GM12878 (cell line): ENCODE data around the gene NFIX. TPM values are rescaled to one million over a fixed set of nuclear protein-coding genes. Genes with fewer than 3 reads are reported as not detected.

Experiments
- ATAC-seq: fragments of 200-7000 bp; cut with Tn5 transposase; 3 replicates; pipeline ENCODE4 v1.9.1; 2020; ENCODE audit warnings: mild to moderate bottlenecking, moderate library complexity
- BruUV-seq: library from RNA; stranded (reverse); fragments of 400-500 nt; replicated peaks from 2 replicates; lab custom pipeline; 2021; lab: Mats Ljungman, UMichigan
- CTCF ChIA-PET: fragments of 300-600 bp; sonication (Branson Sonifier 250); formaldehyde crosslinking; extraction: SDS; loops from one replicate; lab custom pipeline; 2021; ENCODE audit warnings: inconsistent platforms; lab: Yijun Ruan, JAX
- POLR2A ChIA-PET: fragments of 350-600 bp; formaldehyde crosslinking; extraction: SDS; loops from one replicate; lab custom pipeline; 2021; ENCODE audit warnings: inconsistent platforms; lab: Charles Lee
- RAD21 ChIA-PET: fragments of 300-600 bp; sonication (Branson Sonifier 250); formaldehyde crosslinking; loops from one replicate; lab custom pipeline; 2023; ENCODE audit warnings: antibody characterized with exemption; ENCODE audit not compliant: unreplicated experiment; lab: Charles Lee
- SMC1A ChIA-PET: fragments of 300-600 bp; sonication (Branson Sonifier 250); formaldehyde crosslinking; loops from one replicate; lab custom pipeline; 2023; ENCODE audit not compliant: unreplicated experiment, uncharacterized antibody; lab: Charles Lee
- DNase-seq: peaks from one replicate; pipeline ENCODE4 v3.0.0-alpha.2; 2011; ENCODE audit warnings: low read depth, low spot score
- FAIRE-seq: peaks from 3 replicates; lab custom pipeline; 2011; peaks lifted over from hg19 to GRCh38; lab: Jason Lieb, UNC
- H2AFZ ChIP-seq: 2 replicates; pipeline ENCODE4 v1.6.0; 2011; ENCODE audit warnings: low read depth, low read length, control low read depth; ENCODE audit not compliant: control insufficient read depth
- H3K27ac ChIP-seq: 2 replicates; pipeline ENCODE4 v1.5.1; 2011; ENCODE audit warnings: control low read depth; ENCODE audit not compliant: control insufficient read depth, insufficient read depth
- H3K27me3 ChIP-seq, 2 experiments: replicated peaks in 1 of 2; 2 replicates each; pipeline versions ENCODE4 v1.6.0 to v1.6.1; 2011; ENCODE audit warnings: low read length in 1 of 2; ENCODE audit not compliant: control insufficient read depth in 2 of 2, insufficient read depth in 2 of 2
- H3K36me3 ChIP-seq, 2 experiments: 2 replicates each; pipeline ENCODE4 v1.5.1; 2011; ENCODE audit warnings: low read length in 1 of 2; ENCODE audit not compliant: control insufficient read depth in 2 of 2, insufficient read depth in 2 of 2
- H3K4me1 ChIP-seq: 2 replicates; pipeline ENCODE4 v1.6.1; 2011; ENCODE audit warnings: mild to moderate bottlenecking, low read length, moderate library complexity, mixed read lengths; ENCODE audit not compliant: control insufficient read depth, insufficient read depth
- H3K4me2 ChIP-seq: 2 replicates; pipeline ENCODE4 v1.6.0; 2011; ENCODE audit warnings: control low read depth; ENCODE audit not compliant: control insufficient read depth, insufficient read depth
- H3K4me3 ChIP-seq: fragments of 200-600 bp; sonication (generic); 2 replicates; pipeline ENCODE4 v1.5.1; 2016
- H3K79me2 ChIP-seq: 2 replicates; pipeline ENCODE4 v1.6.0; 2011; ENCODE audit warnings: low read length; ENCODE audit not compliant: control insufficient read depth, insufficient read depth
- H3K9ac ChIP-seq: 2 replicates; pipeline ENCODE4 v1.8.0; 2011; ENCODE audit warnings: low read length, control low read depth, mixed read lengths; ENCODE audit not compliant: control insufficient read depth, insufficient read depth
- H3K9me3 ChIP-seq: replicated peaks from 3 replicates; pipeline ENCODE4 v1.5.1; 2011; ENCODE audit warnings: mild to moderate bottlenecking, low read length; ENCODE audit not compliant: control insufficient read depth, insufficient read depth
- H4K20me1 ChIP-seq: 2 replicates; pipeline ENCODE4 v1.6.0; 2011; ENCODE audit not compliant: control insufficient read depth, insufficient read depth
- ASH2L ChIP-seq: fragments of 300-600, 200-600 bp; sonication (generic); IDR thresholded peaks from 2 replicates; pipeline ENCODE4 v1.6.1; 2017; ENCODE audit warnings: low read depth, mild to moderate bottlenecking, borderline replicate concordance
- ATF7 ChIP-seq: fragments of 450-650 bp; IDR thresholded peaks from 2 replicates; pipeline ENCODE4 v1.6.1; 2016; ENCODE audit warnings: low read depth, mild to moderate bottlenecking
- NR2F1 ChIP-seq: fragments of 450-650 bp; conservative IDR thresholded peaks from 2 replicates; pipeline ENCODE4 v1.6.1; 2017; ENCODE audit warnings: mild to moderate bottlenecking
- RB1 ChIP-seq: fragments of 450-650 bp; formaldehyde crosslinking; IDR thresholded peaks from 2 replicates; pipeline ENCODE4 v1.6.1; 2017; ENCODE audit warnings: mild to moderate bottlenecking, borderline replicate concordance
- SIX5 ChIP-seq: IDR thresholded peaks from 2 replicates; pipeline ENCODE4 v1.6.1; 2011; ENCODE audit warnings: mild to moderate bottlenecking, low read depth, low read length, moderate library complexity; ENCODE audit not compliant: severe bottlenecking
- YBX1 ChIP-seq: fragments of 450-650 bp; IDR thresholded peaks from 2 replicates; pipeline ENCODE4 v1.6.1; 2016; ENCODE audit warnings: antibody characterized with exemption
- WGBS: methylation state at CpG from one replicate; pipeline ENCODE4 v1.1.6; 2016; ENCODE audit warnings: low lambda C conversion rate; ENCODE audit not compliant: insufficient replicate concordance, insufficient coverage; ENCODE audit errors: missing lambda C conversion rate; 5-methylcytosine and 5-hydroxymethylcytosine counted together
- in situ Hi-C: fragments of 300-500 bp; cut with MboI; formaldehyde crosslinking; loops from 9 replicates; pipeline ENCODE4 v1.14.3; 2018; ENCODE audit warnings: mixed read lengths
- intact Hi-C: fragments of 100-400 bp; cut with micrococcal nuclease; formaldehyde crosslinking; loops from one replicate; pipeline ENCODE4 v1.14.2; 2022; ENCODE audit not compliant: unreplicated experiment
- polyA plus RNA-seq, 11 experiments: library from polyadenylated mRNA; depleted of rRNA in 4 of 11; unstranded in 6 of 11; stranded (reverse) in 5 of 11; fragments of >200 nt; fragmentation: Nextera tagmentation in 4 of 11; fragmentation: Illumina TruSeq in 1 of 11; extraction: Ambion mirVana in 4 of 11; extraction: Trizol in 1 of 11; gene quantifications; 1 replicate in 1 of 11; 2 replicates in 10 of 11; pipeline versions ENCODE4 v1.2.1 to v1.2.3, GENCODE V29; 2011 to 2016; ENCODE audit warnings: inconsistent platforms in 2 of 11, missing spikeins in 2 of 11, low read depth in 1 of 11
- total RNA-seq, 4 experiments: library from RNA; depleted of rRNA in 3 of 4; stranded (reverse); fragments of >200 nt in 3 of 4; fragmentation: Illumina TruSeq in 1 of 4; extraction: Trizol in 1 of 4; gene quantifications; 2 replicates each; pipeline versions ENCODE4 v1.2.1 to v1.2.3, GENCODE V29; 2013 to 2021
- TF ChIP-seq, protein P1 (sequence below): fragments of 450-650 bp; conservative IDR thresholded peaks from 2 replicates; pipeline ENCODE4 v1.6.1; 2017; ENCODE audit warnings: mild to moderate bottlenecking, moderate library complexity
- TF ChIP-seq, protein P2 (sequence below): fragments of 450-650 bp; IDR thresholded peaks from 2 replicates; pipeline ENCODE4 v1.6.1; 2016; ENCODE audit warnings: mild to moderate bottlenecking

NFIX gene
- total and polyA plus RNA-seq, 10 of the 15 experiments (the other 5 are each of a cell fraction or from before 2014, with no cell fraction given), result 0.02 to 2.2 (median 0.28) TPM

DNA sequence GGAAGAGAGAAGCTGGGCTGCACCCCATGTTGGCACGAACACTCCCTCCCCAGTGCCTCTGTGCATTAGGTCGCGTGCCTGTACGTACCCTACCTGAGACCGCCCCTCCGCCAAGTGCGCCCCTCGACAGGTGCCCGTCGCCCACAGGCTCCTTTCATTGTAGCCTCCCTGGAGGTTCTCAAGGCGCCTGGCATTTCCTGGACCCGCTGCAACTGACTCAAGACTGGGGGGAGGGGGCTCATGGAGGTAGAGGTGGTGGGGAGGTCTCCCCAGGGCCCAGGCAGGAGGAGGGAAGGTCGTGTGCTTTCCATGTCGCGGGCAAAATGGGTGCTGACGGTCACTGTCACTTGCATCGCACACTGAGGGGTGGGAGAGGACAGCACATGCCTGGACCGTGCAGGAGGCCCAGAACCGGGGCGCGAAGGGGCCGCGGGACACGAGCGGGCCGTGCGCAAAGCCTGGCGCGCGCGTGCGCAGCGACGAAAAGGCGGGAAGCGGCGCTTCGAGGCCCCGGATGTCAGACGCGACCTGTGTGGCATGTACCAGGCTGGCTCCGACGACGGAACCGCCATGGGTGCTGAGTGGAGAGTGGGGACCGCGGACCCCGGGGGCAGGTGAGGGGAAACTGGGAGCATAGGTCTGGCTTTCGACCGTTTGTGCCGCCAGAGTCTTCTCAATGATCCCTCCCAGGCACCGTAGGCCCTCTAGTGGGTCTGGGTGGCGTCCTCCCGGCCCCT is 16.5 kb downstream of the NFIX start:
- no peaks in the 10 kb centered on the region for H4K20me1 ChIP-seq
- no TSS peak for BruUV-seq
- ChIA-PET CTCF (no interaction called here), RAD21 (no interaction called here), SMC1A (no interaction called here), POLR2A (no interaction called here)
- peaks cover 15 to 30% of the 10 kb centered on the region in 2 experiments for H3K27me3 ChIP-seq
- ATAC-seq, result no peak
- intact Hi-C loops, result no loop called here
- no peak for DNase-seq
- H2AFZ ChIP-seq, result no peak overlapping the region
- H3K9me3 ChIP-seq, result no peaks in the 10 kb centered on the region
- no peaks in the 10 kb centered on the region for H3K36me3 ChIP-seq
- H3K4me1 ChIP-seq, result peaks cover 6% of the 10 kb centered on the region; the same call in 1 of the 2 replicates
- in situ Hi-C loops, result no loop called here
- no peak overlapping the region for H3K4me2 ChIP-seq
- H3K27ac ChIP-seq, result no peak overlapping the region
- no peak for FAIRE-seq
- no peak overlapping the region for H3K4me3 ChIP-seq
- no peak overlapping the region for H3K9ac ChIP-seq
- no peaks in the 10 kb centered on the region for H3K79me2 ChIP-seq
- TF ChIP-seq, protein P1, sequence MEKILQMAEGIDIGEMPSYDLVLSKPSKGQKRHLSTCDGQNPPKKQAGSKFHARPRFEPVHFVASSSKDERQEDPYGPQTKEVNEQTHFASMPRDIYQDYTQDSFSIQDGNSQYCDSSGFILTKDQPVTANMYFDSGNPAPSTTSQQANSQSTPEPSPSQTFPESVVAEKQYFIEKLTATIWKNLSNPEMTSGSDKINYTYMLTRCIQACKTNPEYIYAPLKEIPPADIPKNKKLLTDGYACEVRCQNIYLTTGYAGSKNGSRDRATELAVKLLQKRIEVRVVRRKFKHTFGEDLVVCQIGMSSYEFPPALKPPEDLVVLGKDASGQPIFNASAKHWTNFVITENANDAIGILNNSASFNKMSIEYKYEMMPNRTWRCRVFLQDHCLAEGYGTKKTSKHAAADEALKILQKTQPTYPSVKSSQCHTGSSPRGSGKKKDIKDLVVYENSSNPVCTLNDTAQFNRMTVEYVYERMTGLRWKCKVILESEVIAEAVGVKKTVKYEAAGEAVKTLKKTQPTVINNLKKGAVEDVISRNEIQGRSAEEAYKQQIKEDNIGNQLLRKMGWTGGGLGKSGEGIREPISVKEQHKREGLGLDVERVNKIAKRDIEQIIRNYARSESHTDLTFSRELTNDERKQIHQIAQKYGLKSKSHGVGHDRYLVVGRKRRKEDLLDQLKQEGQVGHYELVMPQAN, result no peak
- TF ChIP-seq NR2F1 (no peak), RB1 (no peak), SIX5 (no peak), ATF7 (no peak), YBX1 (no peak), ASH2L (no peak)
- TF ChIP-seq, protein P2, sequence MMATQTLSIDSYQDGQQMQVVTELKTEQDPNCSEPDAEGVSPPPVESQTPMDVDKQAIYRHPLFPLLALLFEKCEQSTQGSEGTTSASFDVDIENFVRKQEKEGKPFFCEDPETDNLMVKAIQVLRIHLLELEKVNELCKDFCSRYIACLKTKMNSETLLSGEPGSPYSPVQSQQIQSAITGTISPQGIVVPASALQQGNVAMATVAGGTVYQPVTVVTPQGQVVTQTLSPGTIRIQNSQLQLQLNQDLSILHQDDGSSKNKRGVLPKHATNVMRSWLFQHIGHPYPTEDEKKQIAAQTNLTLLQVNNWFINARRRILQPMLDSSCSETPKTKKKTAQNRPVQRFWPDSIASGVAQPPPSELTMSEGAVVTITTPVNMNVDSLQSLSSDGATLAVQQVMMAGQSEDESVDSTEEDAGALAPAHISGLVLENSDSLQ, result no peak
- TF ChIP-seq, all 136 proteins: peak for 0
- WGBS, result 71% methylated on average over 54 of the region's 54 CpGs
